Gastroesophageal sphincter (tissue), 3 donors: ENCODE data around the gene IFT43.

Experiments used
- EP300 ChIP-seq: sonication (generic); formaldehyde crosslinking; IDR thresholded peaks from one replicate; pipeline ENCODE4 v1.6.1; 2017; ENCODE audit warnings: antibody characterized with exemption, mild to moderate bottlenecking
- POLR2A ChIP-seq, 2 donors: fragments of 450-650 bp; IDR thresholded peaks; one replicate each; pipeline ENCODE4 v1.6.1; 2017; ENCODE audit warnings: antibody characterized with exemption in 2 of 2, mild to moderate bottlenecking in 2 of 2, moderate library complexity in 1 of 2
- POLR2AphosphoS5 ChIP-seq: sonication (generic); formaldehyde crosslinking; IDR thresholded peaks from one replicate; pipeline ENCODE4 v1.6.1; 2017; ENCODE audit warnings: antibody characterized with exemption
- TF ChIP-seq, protein P1 (sequence below), 4 experiments: fragments of 200-600 bp in 2 of 4; fragments of 450-650 bp in 2 of 4; sonication (generic) in 1 of 4; IDR thresholded peaks; one replicate each; pipeline ENCODE4 v1.5.1; 2017 to 2019; ENCODE audit warnings: antibody characterized with exemption in 4 of 4, mild to moderate bottlenecking in 2 of 4, moderate library complexity in 2 of 4

DNA sequence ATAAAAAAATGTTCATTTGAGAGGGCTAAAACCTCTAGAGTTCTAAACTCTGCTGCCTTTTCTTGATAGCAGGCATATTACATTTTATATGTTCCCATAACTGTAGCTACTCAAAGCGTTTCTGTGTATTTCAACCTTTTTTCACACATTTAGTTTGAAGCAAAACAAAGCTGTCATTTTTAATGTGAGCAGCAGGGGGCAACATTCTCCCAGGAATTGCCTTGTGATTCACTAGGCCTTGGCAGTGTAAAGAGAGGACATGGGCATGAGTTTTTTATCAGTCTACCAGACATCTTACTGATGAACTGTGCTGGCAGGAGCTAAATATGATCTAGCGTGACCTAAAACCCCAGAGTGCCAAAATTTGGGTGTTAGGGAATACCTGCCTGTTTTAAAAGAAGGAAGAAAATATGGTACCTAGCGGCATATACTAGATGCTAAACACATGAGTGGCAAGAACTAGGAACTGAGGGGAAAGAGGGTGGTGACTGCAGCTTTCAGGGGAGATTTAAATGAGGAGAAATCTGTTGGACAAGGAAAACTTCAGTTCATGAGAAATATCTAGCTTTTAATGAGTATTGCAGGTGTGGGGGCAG, 65.3 kb downstream of the IFT43 start:
- no peak for TF ChIP-seq POLR2A (IDR thresholded peaks at IDR 0.05)
- TF ChIP-seq, protein P1, sequence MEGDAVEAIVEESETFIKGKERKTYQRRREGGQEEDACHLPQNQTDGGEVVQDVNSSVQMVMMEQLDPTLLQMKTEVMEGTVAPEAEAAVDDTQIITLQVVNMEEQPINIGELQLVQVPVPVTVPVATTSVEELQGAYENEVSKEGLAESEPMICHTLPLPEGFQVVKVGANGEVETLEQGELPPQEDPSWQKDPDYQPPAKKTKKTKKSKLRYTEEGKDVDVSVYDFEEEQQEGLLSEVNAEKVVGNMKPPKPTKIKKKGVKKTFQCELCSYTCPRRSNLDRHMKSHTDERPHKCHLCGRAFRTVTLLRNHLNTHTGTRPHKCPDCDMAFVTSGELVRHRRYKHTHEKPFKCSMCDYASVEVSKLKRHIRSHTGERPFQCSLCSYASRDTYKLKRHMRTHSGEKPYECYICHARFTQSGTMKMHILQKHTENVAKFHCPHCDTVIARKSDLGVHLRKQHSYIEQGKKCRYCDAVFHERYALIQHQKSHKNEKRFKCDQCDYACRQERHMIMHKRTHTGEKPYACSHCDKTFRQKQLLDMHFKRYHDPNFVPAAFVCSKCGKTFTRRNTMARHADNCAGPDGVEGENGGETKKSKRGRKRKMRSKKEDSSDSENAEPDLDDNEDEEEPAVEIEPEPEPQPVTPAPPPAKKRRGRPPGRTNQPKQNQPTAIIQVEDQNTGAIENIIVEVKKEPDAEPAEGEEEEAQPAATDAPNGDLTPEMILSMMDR (IDR thresholded peaks at IDR 0.05), result peak; percentile 78 to 86 (median 80)
- no peak for TF ChIP-seq POLR2AphosphoS5
- no peak for TF ChIP-seq EP300
